Measurements from ENCODE around the gene IL6.
"Not testable (repeated sequence)": the region's sequence is repeated elsewhere in the genome, so short reads cannot be mapped to it uniquely, and the experiment has no call there.

- TF ChIP-seq CTCF (conservative IDR thresholded peaks at IDR 0.05; ENCODE audit: low read depth, low read length); EZH2 (IDR thresholded peaks at IDR 0.05; ENCODE audit: low read length, unreplicated experiment); EZH2phosphoT487 (IDR thresholded peaks at IDR 0.05; ENCODE audit: borderline replicate concordance, low read length): not testable (repeated sequence)
Observed at GRCh38 chr7:22709062-22709829, 17.8 kb upstream of the IL6 start.

All from PC-3 (cell line).